GM23248 (cell line): ENCODE results near the gene CLEC12A.

Experiments used
- EZH2 ChIP-seq: fragments of 200-600 bp; sonication (generic); IDR thresholded peaks from 2 replicates; pipeline ENCODE4 v1.6.1; 2018; ENCODE audit warnings: antibody characterized with exemption, mild to moderate bottlenecking; ENCODE audit not compliant: insufficient read depth, poor library complexity, severe bottlenecking
- EZH2phosphoT487 ChIP-seq: fragments of 200-600 bp; sonication (generic); IDR thresholded peaks from 2 replicates; pipeline ENCODE4 v1.6.1; 2018; ENCODE audit warnings: antibody characterized with exemption, moderate library complexity, mild to moderate bottlenecking, low read depth; ENCODE audit not compliant: insufficient read depth

- TF ChIP-seq EZH2phosphoT487 = no peak
- TF ChIP-seq EZH2 = no peak
Observed at GRCh38 chr12:9944391-9944790, 26.8 kb upstream of the CLEC12A start.
